NCI-H226 (cell line): ENCODE measurements around the gene OSBPL5.
"Not testable (repeated sequence)": the region's sequence is repeated elsewhere in the genome, so short reads cannot be mapped to it uniquely, and the experiment has no call there.

Experiments
- DNase-seq: peaks from one replicate; pipeline ENCODE4 v3.0.0-alpha.2; 2015

The OSBPL5 gene

GRCh38 chr11:3180869-3181268, 15.8 kb upstream of the OSBPL5 start:
- no peak for DNase-seq

DNA sequence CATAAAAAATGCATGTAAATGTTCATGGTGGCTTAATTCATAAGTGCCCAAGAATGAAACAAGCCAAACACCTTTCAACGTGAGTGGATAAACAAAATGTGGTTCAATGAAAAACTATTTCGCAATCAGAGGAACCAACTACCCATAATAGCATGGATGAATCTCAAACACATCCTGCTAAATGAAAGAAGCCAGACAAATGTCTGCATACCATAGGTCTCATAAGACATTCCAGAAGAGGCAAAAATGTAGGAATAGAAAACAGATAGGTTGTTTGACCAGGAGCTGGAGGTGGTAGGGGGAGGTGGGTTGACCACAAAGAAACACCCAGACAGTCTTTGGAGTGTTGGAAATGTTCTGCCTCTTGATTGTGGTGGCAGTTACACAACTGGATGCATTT, 13.2 kb upstream of the OSBPL5 start:
- no peak for DNase-seq

DNA sequence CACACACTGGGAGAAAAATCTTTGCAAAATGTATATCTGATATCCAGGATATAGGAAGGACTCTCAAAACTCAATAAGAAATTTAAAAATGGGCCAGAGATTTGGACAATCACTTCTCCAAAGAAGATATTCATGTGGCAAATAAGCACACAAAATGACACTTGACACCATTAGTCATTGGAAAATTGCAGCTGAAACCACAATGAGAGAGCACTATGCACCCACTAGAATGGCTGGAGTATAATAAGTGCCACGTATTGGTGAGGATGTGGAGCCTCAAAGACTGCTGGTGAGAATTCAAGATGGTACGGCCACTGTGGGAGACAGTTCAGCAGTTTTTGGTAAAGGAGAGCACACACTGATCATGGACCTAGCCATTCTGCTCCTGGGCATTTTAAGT, 12.8 kb upstream of the OSBPL5 start:
- no peak for DNase-seq

DNA sequence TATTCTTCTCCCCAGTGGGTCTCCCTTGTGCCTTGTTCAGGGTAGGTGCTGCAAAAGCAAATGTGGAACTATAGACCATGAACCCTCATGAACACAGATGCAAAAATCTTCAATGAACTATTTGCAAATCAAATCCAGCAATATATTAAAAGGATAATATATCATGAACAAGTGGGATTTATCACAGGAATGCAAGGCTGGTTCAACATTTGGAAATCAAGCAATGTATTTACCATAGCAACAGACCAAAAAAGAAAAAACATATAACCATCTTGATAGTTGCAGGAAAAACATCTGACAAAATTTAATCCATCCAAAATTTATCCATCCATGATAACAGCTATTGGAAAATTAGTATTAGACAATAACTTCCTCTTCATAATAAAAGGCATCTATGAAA, 11.4 kb upstream of the OSBPL5 start:
- DNase-seq = no peak

DNA sequence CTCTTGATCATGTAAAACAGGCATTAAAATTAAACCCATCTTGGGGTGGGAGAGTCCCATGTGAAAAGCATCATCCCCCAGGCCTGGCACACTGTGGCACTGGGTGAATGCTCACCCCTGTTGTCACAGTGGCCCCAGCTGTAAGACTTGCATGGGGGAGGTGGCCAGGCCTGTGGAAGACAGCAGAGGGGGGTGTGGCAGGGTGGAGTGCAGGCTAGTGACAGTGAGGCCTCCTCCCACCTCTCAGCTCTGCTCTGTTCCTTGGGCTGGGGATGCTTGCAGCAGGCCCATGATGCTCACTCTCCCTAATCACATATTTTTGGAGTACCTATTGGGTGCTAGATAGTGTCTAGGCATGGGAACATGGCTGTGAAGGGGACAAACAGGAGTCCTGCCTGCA, 10.1 kb upstream of the OSBPL5 start:
- DNase-seq = no peak

DNA sequence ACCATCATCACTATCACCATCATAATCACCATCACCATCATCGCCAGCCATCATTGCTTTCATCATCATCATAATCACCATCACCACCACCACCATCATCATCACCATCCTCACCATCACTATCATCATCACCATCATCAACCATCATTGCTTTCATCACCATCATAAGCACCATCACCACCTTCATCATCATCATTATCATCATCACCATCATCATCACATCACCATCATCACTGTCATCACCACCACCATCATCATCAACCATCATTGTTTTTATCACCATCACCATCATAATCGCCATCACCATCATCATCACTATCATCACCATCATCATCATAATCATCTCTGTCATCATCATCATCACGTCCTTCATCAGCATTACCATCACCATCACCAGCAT, 9.3 kb upstream of the OSBPL5 start:
- DNase-seq = no peak

DNA sequence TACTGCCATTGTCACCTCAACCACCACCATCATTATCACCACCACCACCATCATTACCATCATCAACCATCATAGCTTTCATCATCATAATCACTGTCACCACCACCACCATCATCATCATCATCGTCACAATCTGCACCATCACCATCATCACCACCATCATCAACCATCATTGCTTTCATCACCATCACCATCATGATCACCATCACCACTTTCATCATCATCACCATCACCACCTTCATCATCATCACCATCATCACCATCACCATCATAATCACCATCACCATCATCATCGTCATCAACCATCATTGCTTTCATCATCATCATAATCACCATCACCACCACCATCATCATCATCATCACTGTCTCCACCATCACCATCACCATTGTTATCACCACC, 8.7 kb upstream of the OSBPL5 start:
- no peak for DNase-seq

DNA sequence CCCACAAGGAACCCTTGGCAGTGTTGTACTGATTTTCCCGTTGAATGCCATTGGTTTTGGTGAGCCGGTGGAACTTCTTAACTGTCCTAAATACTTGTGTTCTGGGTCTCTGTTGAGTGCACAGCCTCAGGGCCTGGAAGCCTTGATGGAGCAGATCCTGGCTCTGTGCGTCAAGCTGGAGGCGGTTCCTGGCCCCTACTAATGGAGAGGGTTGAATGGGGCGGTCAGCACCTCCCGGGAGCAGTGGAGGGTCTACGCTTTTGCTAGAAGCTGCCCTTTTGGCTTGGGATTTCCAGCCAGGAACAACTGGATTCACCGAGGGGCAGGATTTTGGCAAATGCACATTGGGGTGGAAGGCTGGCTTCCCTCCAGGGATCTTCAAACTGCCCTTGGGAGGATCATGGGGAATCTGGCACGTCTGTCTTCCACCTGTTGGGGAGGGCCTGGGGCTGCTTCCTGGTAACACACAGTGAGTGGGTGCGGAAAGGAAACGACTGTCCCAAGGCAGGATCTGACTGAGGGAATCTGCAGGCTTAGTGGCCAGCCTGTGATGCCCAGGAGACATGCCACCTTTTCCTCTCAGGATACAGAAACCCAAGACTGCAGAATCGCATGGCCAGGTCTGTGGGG, 6.9 kb upstream of the OSBPL5 start:
- no peak for DNase-seq

DNA sequence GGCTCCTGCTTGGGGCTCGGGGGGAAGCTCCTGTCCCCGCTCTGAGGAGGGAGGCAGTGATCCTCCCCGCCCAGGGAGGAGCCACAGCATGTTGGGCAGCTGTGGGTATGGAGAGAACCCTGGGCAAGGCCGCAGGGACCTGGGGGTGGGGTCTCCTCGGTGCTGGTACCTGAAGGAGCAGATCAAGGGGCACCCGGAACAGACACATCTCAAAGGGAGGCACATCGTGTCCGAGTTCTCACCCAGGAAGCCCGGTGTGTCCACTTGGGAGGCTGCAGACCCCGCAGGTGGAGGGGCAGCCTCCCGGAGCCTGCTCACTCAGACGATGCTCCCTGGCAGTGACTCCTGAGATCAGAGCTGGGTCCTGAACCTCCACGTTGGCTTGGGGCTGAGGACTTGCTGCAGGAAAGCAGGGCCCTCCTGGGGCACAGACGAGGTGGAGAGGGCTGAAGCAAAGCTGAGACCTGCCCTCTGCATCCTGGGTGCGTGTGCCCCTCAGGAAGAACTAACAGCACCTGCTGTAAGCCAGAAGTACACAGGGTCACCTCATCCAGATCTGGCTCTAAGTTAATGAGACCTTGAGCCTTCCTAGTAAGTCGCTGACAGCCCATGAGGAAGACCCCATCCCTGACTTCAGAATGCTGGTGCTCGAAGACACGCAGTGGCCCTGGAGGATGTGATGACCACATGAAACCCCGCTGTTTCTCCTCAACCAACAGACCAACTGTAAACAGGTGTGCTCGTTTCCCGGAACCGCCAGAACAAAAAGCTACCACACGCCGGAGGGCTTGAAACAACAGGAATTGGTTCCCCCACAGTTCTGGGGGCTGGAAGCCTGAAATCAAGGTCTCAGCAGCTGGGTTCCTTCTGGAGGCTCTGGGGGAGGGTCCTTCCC, 5.9 kb upstream of the OSBPL5 start:
- no peak for DNase-seq

DNA sequence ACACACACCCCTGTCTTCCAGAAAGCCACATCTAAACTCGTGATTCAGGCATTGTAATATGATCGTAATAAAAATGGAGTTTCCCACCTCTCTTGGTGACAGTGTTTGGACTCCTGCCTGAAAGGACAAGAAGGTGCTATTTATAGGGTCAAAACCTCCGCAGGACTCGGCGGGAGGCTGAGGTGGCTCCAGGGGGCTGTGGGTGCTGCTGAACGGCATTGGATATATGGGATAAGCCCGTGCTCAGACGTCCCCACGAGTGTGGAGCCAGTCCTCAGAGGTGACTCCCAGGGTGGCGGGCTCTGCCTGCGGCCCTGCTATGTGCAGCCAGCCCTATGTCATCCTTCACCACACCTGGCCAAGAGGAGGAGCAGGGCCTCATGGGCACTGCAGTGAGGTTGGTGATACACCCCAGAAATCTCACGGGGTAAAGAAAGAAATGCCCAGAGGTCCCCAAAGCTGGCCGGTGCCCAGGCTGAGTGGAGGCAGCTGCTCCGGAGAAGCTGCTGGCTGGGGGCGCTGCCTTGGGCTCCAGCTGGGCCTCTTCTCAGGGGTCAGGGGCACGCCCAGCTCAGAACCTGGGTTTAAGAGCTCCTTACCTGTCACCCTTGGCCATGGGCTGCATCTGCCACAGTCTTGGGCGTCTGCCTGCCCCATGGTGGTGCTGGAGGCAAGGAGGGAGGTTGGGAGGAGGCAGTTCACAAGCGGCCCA, 5.1 kb upstream of the OSBPL5 start:
- no peak for DNase-seq

DNA sequence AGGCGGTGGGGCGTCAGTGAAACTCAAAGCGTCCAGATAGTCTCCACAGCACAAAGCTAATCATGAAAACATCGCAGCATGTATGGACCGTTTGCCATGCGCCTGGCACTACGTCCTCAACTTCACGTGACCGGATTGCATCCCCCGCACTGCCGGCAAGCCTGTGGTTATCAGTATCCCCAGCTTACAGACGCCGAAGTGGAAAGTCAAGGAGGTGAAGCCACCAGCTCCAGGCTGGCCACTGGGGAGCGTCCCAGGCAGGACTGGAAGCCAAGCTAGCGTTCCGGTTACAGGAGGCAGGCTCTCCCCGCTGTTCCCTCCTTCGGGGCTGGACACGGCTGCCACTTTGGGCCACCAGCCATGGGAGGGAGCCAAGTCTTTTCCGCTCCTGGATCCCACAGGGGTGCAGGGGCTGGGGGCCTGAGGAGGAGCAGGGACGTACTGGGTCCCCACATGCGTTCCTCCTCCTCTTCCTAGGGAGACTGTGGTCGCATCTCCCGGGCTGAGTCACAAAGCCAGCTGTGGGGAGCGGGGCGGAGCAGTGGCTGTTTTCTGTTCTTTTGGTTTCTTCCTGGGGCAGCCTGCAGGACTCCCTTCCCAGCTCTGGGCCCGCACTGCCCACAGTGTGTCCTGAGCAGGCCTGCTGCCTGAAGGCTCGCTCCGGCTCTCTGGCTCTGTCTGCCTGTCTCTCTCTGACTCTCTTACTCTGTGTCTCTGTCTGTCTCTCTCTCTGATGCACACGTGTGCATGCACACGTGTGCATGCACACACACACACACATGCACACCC, 4.3 kb upstream of the OSBPL5 start:
- peak; percentile 19 for DNase-seq

DNA sequence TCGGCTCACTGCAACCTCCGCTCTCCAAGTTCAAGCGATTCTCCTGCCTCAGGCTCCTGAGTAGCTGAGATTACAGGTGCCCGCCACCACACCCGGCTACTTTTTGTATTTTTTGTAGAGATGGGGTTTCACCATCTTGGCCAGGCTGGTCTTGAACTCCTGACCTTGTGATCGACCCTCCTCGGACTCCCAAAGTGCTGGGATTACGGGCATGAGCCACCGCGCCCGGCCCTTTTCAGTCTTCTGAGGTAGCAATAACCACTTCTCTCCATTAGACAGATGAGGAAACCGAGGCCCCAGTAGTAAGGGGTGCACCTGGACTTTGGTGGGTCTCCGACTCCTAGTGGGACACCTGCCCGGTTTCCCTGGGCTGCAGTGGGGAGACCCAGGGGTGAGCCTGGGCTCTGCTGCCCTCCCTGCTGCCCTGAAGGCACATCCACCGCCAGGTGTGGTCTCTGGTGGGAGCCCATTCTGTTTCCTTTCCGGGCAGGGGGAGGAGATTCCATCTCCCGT, 3.7 kb upstream of the OSBPL5 start:
- DNase-seq = not testable (repeated sequence)

DNA sequence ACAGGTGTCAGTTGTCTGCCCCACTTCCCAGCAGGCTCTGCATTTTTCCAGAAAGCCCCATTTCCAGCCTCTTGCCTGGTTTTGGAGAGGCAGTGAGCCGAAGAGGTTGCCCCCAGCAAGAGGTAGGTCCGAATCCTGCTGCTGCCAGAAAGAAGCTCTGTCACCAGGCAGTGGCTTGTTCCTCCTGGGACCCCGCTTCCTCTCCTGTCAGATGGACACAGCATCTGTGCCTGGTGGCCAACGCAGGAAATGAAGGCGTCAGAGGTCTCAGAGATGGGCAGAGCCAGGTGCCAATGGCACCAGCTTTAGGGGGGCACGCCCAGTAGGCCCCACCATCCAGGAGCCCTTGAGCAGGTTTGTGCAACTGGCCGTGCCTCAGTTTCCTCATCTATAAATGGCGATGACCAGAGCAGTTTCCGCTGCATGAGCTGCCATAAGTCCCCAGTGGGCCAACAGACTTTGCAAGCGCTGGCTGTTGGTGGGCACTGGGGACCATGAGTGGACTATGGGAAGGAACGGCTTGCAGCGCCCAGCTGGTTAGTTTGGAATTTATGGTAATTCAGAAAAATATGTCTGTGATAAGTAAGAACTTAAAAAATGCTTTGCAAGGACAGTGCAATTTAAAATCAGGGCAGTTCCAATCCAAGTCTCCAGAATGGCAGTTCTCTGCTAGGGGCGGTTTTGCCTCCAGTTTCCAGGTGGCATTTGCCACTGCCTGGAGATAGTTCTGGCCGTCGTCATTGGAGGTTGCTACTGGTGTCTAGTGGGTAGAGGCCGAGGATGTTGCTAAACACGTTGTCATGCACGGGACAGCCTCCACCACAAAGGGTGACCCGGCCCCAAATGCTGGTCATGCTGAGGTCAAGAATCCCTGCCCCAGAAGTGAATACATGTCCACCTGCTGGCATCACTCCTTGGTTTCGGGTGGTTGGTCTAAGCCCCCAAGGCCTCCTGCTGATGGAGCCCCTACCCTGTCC, 2.3 kb upstream of the OSBPL5 start:
- DNase-seq = no peak

DNA sequence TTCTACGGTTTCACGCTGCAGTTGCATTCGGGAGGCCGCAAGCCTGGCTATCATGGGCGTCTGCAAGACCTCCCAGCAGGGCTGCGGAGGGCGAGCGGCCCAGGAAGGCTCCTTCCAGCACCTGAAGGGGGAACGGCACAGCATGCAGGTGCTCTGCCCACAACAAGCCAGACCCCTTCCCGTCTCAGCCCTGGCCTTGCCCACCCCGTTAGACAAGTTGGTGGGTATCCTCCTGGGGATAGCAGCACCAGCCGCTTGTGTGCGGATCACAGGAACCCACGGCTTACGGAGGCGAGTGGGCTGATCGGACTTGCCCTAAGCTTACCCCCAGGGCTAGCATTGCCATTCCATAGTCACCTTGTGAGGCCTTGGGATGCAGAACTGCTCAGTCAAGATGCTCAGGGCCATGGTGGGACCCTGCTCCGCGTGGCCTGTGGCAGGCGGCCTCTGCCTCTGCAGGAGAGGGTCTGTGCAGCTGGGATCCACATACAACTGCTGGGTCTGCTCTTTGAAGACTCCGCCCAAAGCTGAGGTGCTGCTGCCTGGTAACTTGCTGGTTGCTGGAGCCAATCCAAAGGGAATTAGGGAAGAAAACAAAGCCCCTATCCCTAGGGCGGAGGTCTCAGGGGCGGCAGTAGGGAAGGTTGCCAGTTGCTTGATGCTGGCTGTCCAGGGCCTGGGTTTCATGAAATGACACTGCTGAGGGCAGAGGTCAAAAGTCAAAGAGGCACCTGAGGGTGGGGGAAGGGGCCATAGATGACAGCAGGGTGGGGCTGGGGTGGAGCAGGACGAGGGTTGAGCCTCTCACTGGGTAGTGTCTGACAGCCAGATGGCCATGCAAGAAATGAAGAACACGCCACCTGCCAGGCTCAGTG, 1.4 kb upstream of the OSBPL5 start:
- no peak for DNase-seq

DNA sequence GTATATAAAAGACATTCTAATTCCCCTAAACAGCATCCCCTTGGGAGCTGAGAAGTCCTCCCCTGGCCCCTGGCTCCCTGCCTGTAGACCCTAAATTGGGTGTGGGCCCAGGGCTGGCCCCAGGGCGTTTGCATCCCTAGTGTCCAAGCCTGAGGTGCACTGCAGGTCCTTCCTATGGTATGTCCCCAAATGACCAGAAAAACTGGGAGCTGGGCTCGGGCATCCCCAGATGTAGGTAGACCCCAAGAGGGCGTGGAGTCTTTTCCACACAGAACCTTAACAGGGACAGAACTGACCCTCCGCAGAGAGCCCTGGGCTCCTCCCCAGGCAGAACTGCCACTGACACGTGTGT, 782 bp upstream of the OSBPL5 start:
- DNase-seq = no peak

GRCh38 chr11:3164552-3165151, 458 bp downstream of the OSBPL5 start:
- no peak for DNase-seq

- DNase-seq = no peak
These were observed 965 bp downstream of the OSBPL5 start for GRCh38 chr11:3164138-3164551.

DNA sequence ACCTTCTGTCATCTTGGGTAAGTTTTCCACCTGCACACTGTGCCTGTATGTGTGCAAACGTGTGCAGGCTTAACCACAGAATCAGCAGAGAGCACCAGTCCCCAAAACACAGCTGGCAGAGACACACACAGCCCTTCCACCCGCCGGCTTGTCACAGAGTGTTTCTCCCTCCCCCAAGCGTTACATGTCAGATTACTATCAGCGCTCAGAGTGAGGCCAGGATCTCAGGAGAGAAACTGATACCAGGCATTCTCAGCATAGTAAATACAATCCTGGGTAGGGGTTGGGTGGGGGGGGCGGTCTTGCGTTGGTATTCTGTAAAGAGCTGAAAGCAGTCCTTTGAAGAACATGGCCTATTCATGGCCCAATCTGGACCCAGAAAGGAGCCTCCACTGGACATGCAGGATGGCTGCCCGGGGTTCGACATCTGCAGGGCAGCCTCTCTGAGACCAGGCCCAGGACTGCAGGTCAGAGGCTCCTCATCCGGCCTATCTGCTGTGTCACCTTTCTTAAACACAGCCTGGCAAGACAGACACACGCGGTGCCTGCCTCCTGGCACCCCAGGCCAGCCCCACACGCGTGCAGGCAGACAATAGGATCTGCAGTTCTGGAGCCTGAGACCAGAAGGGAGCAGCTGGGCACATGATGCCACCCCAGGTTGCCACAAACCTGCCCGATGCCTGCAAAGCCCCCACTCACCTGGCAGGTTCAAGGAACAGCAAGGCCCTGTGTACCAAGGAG, 1.7 kb downstream of the OSBPL5 start:
- no peak for DNase-seq
